GM13977 (cell line): ENCODE results near the gene USP53.
"Not testable (repeated sequence)": the region's sequence is repeated elsewhere in the genome, so short reads cannot be mapped to it uniquely, and the experiment has no call there.

Source experiments
- DNase-seq: peaks from one replicate; pipeline ENCODE4 v3.0.0; 2012; ENCODE audit warnings: low spot score
- in situ Hi-C: fragments of 300-500 bp; cut with MboI; formaldehyde crosslinking; loops from one replicate; pipeline ENCODE4 v1.12.0; 2022; ENCODE audit warnings: low sequenced_read_pairs, low pct_unique_long_range_greater_than_20kb, mixed read lengths, inconsistent platforms; ENCODE audit not compliant: unreplicated experiment
- TF ChIP-seq, protein P1 (sequence below): IDR thresholded peaks from 2 replicates; pipeline ENCODE4 v1.5.1; 2012; ENCODE audit warnings: mild to moderate bottlenecking, control low read depth; ENCODE audit not compliant: insufficient read depth; ENCODE audit errors: extremely low read depth, missing control alignments

Gene USP53

GRCh38 chr4:119337010-119337409 is 124.5 kb downstream of the USP53 start:
- DNase-seq: no peak
- in situ Hi-C loops: no loop called here
- TF ChIP-seq, protein P1, sequence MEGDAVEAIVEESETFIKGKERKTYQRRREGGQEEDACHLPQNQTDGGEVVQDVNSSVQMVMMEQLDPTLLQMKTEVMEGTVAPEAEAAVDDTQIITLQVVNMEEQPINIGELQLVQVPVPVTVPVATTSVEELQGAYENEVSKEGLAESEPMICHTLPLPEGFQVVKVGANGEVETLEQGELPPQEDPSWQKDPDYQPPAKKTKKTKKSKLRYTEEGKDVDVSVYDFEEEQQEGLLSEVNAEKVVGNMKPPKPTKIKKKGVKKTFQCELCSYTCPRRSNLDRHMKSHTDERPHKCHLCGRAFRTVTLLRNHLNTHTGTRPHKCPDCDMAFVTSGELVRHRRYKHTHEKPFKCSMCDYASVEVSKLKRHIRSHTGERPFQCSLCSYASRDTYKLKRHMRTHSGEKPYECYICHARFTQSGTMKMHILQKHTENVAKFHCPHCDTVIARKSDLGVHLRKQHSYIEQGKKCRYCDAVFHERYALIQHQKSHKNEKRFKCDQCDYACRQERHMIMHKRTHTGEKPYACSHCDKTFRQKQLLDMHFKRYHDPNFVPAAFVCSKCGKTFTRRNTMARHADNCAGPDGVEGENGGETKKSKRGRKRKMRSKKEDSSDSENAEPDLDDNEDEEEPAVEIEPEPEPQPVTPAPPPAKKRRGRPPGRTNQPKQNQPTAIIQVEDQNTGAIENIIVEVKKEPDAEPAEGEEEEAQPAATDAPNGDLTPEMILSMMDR: no peak

DNA sequence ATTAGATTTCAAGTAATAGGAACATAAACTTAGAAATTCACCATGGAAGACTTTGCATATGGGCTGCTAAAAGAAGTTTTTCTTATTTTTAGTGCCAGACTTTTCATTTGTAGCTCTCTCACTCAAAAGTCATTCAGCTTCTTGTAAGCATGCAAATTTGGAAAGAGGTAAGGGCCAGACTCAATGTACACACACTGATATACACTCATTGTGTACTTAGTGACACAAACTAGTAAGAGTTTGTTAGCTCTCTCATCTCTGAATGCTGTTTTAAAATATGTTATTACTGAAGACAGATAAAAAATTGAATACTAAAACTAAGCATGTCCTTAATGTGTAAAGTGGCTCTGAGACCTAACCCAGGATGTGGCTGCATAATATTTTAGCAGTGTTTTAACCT is 127.4 kb downstream of the USP53 start:
- in situ Hi-C loops, DNase-seq: not testable (repeated sequence)

DNA sequence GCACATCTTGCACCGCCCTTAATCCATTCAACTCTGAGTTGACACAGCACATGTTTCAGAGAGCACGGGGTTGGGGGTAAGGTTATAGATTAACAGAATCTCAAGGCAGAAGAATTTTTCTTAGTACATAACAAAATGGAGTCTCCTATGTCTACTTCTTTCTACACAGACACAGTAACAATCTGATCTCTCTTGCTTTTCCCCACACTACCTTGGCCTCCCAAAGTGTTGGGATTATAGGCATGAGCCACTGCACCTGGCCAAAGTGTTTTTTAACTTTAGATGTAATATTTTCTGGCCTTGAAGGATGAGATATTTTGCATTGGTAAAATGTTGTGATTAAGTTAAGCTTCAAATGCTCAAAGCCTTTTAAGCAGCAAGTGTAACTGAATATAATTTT is 130.8 kb downstream of the USP53 start:
- DNase-seq, in situ Hi-C loops: not testable (repeated sequence)
